ENCODE results near the gene FBXL16. TPM values are rescaled to one million over a fixed set of nuclear protein-coding genes. Genes with fewer than 3 reads are reported as not detected.

FBXL16 gene
- total RNA-seq, 6 experiments from 2014 or later: 0.05 to 2.3 (median 1.7) TPM; not detected in 3

GRCh38 chr16:694863-695354 lies 10.7 kb downstream of the FBXL16 start:
- H3K27me3 ChIP-seq: peaks cover 0 to 19% of the 10 kb centered on the region in 2 donors

DNA sequence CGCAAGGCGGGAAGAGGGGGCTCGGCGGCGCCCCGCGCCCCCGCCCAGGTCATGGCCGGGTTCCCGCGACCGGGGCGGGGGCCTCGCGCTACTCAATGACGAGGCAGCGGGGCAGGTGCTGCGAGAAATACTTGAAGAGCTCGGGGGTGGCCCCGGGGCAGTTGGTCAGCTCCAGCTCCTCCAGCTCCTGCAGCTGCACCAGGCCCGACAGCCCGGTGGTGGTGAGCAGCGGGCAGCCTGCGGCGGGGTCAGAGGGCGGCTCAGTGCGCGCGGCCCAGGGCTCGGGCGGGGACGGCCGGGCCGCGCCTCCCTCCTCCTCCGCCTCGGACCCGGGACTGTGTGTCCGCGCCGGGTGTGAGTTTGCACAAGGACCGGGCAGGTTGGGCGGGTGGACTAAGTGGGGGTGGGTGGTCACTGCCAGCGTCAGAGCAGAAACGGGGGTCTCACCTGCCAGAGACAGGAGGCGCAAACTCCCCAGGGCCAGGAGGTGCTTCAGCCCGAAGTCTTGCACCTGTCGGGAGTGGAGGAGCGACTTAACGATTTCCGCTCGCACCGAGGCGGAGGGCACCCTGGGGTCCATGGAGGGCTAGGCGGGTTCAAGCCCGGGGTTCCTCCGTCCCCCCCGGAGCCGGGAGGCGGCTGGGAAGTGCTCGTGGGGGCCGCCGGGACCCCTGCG lies 11.3 kb downstream of the FBXL16 start:
- 0% methylated on average over 1 of the region's 64 CpGs for WGBS (ENCODE audit: insufficient coverage, low coverage, low lambda C conversion rate, missing lambda C conversion rate)
- TF ChIP-seq POLR2A (IDR thresholded peaks at IDR 0.05): no peak
- no peak for TF ChIP-seq CTCF (IDR thresholded peaks at IDR 0.05)
- Histone ChIP-seq H3K9me3 (no peaks in the 10 kb centered on the region), H3K4me1 (peaks cover 0 to 9% (median 5%) of the 10 kb centered on the region in 4 donors), H3K4me3 (no peak overlapping the region), H3K36me3 (no peaks in the 10 kb centered on the region), H3K27me3 (peaks cover 0 to 15% of the 10 kb centered on the region in 2 donors), H3K27ac (no peak overlapping the region)
- DNase-seq: no peak
- intact Hi-C loops (cut with DNase I): no loop called here
- ATAC-seq: no peak

More at GRCh38 chr16:694863-695354, 10.7 kb downstream of the FBXL16 start:
- 0% methylated on average over 1 of the region's 37 CpGs for WGBS (ENCODE audit: insufficient coverage, low coverage, low lambda C conversion rate, missing lambda C conversion rate)
- Histone ChIP-seq H3K36me3 (no peaks in the 10 kb centered on the region), H3K4me1 (peaks cover 0 to 5% (median 2%) of the 10 kb centered on the region in 4 donors), H3K27ac (no peak overlapping the region), H3K9me3 (no peaks in the 10 kb centered on the region), H3K4me3 (no peak overlapping the region)
- no peak for TF ChIP-seq CTCF (IDR thresholded peaks at IDR 0.05)
- no peak for TF ChIP-seq POLR2A (IDR thresholded peaks at IDR 0.05)
- no peak for ATAC-seq
- intact Hi-C loops (cut with DNase I): no loop called here
- no peak for DNase-seq

- intact Hi-C loops (cut with DNase I): no loop called here
- H3K27me3 ChIP-seq: peaks cover 0 to 10% of the 10 kb centered on the region in 2 donors
- H3K4me3 ChIP-seq: no peak overlapping the region
- no peak for DNase-seq
- no peaks in the 10 kb centered on the region for H3K9me3 ChIP-seq
- ATAC-seq: no peak
- H3K4me1 ChIP-seq: peaks cover 0 to 15% (median 7%) of the 10 kb centered on the region in 4 donors
- no peak overlapping the region for H3K27ac ChIP-seq
- no peaks in the 10 kb centered on the region for H3K36me3 ChIP-seq
- WGBS (ENCODE audit: insufficient coverage, low coverage, low lambda C conversion rate, missing lambda C conversion rate): 20% methylated on average over 2 of the region's 37 CpGs
- TF ChIP-seq CTCF (IDR thresholded peaks at IDR 0.05) (no peak), POLR2A (IDR thresholded peaks at IDR 0.05) (no peak)
These were observed 11.8 kb downstream of the FBXL16 start for GRCh38 chr16:693766-694165.

DNA sequence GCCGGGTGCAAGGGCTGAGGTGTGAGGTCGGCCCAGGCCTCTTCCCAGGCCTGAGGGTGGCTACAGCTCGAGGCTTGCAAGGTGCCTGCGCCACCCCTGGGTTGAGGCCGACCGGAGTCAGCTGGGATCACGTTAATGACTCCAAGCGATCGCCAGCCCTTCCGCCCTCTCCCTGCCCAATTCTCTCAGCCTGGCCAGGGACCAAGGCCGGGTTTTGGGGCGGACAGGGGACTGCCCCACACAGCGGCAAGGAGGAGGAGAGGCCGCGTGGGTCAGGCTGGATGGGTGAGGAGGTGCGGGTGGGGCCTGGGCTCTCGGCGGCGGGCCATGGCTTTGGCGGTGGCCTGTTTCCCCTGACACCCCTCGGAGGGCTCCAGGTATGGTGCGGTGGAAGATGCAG lies 12.2 kb downstream of the FBXL16 start:
- WGBS (ENCODE audit: insufficient coverage, low coverage, low lambda C conversion rate, missing lambda C conversion rate): 60% methylated on average over 1 of the region's 22 CpGs
- Histone ChIP-seq H3K9me3 (no peaks in the 10 kb centered on the region), H3K36me3 (no peaks in the 10 kb centered on the region), H3K4me3 (no peak overlapping the region), H3K27me3 (peaks cover 0 to 10% of the 10 kb centered on the region in 2 donors), H3K27ac (no peak overlapping the region), H3K4me1 (peaks cover 0 to 18% (median 8%) of the 10 kb centered on the region in 4 donors)
- ATAC-seq (no peak), DNase-seq (no peak)
- no peak for TF ChIP-seq POLR2A (IDR thresholded peaks at IDR 0.05)
- TF ChIP-seq CTCF (IDR thresholded peaks at IDR 0.05): no peak
- intact Hi-C loops (cut with DNase I): no loop called here

Data from right lobe of liver (tissue), 6 donors.